Activated CD8-positive, alpha-beta memory T cell treated with anti-CD3 and anti-CD28 coated beads, Interleukin-2, amount 10 ng/mL, durations not matched to agents 7 days and 5 days (primary cell): ENCODE data around the gene AP1M1. TPM values are rescaled to one million over a fixed set of nuclear protein-coding genes. Genes with fewer than 3 reads are reported as not detected.

Experiments
- ATAC-seq: fragments of 150-1000 bp; cut with Tn5 transposase; one replicate; pipeline ENCODE4 v1.10.0; 2021; ENCODE audit warnings: moderate library complexity
- CTCF ChIA-PET: fragments of 350-600 bp; sonication (Branson Sonifier 250); formaldehyde crosslinking; loops from one replicate; lab custom pipeline; 2021; ENCODE audit warnings: antibody characterized with exemption; lab: Charles Lee
- DNase-seq: peaks from one replicate; pipeline ENCODE4 v3.0.0-alpha.2; 2020
- H3K27ac Mint-ChIP-seq: one replicate; pipeline ENCODE4 v1.8.0; 2021; ENCODE audit warnings: mild to moderate bottlenecking, mixed read lengths
- H3K27me3 Mint-ChIP-seq: one replicate; pipeline ENCODE4 v1.8.0; 2021; ENCODE audit warnings: mixed read lengths
- H3K36me3 Mint-ChIP-seq: one replicate; pipeline ENCODE4 v1.8.0; 2021; ENCODE audit warnings: mild to moderate bottlenecking, mixed read lengths
- H3K4me1 Mint-ChIP-seq: one replicate; pipeline ENCODE4 v1.8.0; 2021; ENCODE audit warnings: mixed read lengths
- H3K4me3 Mint-ChIP-seq: one replicate; pipeline ENCODE4 v1.8.0; 2021; ENCODE audit warnings: mild to moderate bottlenecking, moderate library complexity, mixed read lengths
- H3K9me3 Mint-ChIP-seq: one replicate; pipeline ENCODE4 v1.8.0; 2022; ENCODE audit warnings: low read depth, mixed read lengths
- total RNA-seq, 2 experiments: library from RNA; stranded (reverse); gene quantifications; one replicate each; pipeline ENCODE4 v1.2.3, GENCODE V29; 2021

AP1M1 gene
- total RNA-seq, 2 experiments from 2014 or later, result 144 to 154 TPM

- Mint-ChIP-seq H3K27ac (peak overlapping the region; percentile 48), H3K4me3 (no peak overlapping the region), H3K36me3 (peaks cover 49% of the 10 kb centered on the region), H3K4me1 (peaks cover 21% of the 10 kb centered on the region), H3K9me3 (no peaks in the 10 kb centered on the region), H3K27me3 (no peaks in the 10 kb centered on the region)
- DNase-seq (no peak), ATAC-seq (no peak)
- CTCF ChIA-PET, result interaction anchor here (1.3 kb wide), 1 partner anchor 12 kb away, joined by 3 read pairs; no protein-coding TSS in a partner anchor
Measured at GRCh38 chr19:16233836-16234551, 36.3 kb downstream of the AP1M1 start.

DNA sequence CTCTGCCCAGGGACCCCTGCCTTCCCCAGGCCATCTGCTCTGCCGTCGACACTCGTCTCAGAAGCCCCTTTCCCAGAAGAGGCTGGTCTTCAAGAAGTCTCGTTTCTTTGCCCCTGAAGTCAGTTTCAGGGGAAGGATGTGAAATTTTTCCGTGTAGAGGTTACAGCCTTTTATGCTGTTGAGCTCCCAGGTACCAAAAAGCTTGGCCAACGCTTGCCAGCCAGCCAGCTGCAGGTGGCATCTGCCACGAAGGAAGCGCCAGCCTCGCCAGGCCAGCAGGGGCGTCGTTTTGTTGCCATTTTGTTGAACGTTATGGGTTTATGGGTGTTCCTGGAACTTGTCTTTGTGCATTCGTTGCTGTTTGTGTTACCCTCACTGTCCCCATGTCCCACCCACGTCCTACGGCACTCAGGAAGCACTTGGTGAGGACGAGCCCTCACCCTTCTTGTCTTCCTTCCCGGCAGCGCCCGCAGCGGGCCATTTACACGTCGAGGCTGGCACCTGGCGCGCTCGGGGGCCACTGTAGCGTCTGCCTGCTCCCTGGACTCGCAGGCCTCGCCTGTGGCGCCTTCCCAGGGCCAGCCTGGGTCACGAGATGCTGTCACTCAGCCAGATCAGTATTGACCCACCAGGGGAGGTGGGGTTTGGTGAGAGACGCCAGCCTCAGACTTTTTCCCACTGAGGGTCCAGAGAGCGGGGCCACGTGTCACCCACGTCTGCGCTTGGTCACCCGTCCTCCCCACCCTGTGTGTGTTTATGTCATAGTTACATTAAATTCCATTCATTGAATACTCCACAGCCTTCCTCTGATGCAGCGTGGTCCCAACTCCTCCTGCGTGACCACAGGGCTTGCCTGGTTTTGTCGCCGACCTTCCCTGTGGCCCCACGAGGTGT, 37.1 kb downstream of the AP1M1 start:
- Mint-ChIP-seq H3K36me3 (peaks cover 45% of the 10 kb centered on the region), H3K27ac (no peak overlapping the region), H3K4me3 (no peak overlapping the region), H3K9me3 (no peaks in the 10 kb centered on the region), H3K4me1 (peaks cover 21% of the 10 kb centered on the region), H3K27me3 (no peaks in the 10 kb centered on the region)
- CTCF ChIA-PET, result interaction anchor here (1.3 kb wide), 1 partner anchor 152 kb away, joined by 5 read pairs; no protein-coding TSS in a partner anchor
- ATAC-seq (no peak), DNase-seq (no peak)

DNA sequence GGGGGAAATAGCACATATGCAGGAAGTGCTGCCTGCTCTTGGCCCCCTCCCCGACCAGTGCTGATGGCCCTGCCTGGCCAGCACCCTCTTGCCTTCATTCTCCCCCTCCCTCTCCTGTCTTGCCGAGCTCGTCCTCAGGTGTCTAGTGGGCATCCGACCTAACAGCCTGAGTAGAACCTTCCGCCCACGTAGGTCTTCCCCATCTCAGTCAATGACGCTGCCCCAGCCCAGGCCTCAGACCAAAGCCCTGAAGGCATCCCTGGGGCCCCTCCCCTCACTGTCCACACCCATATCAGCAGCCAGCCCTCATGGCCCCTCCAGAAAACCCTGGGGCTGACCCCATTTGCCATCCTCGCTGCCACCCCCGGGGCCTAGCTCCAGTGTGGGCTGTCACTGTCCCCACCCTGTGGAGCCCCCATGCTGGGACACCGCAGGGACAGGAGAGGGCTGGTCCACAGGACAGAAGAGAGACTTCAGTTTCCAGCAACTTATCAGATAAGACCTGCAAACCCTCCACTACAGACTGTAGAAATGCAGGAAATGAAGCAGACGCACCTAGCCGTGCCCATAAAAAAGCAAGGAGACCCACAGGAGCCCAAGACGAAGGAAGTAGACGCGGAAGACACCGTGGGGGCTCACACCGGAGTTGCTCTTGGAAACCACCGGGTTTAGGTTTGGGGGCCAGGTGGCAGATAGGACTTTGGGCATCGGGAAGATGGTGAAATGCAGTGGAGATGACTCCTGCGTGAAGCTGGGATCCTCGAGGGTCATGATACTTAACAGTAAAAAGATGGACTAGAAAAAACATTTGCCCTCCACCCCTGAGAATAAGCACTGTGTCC, 38.3 kb downstream of the AP1M1 start:
- no peak overlapping the region for H3K4me3 Mint-ChIP-seq
- H3K4me1 Mint-ChIP-seq, result peaks cover 21% of the 10 kb centered on the region
- H3K9me3 Mint-ChIP-seq, result no peaks in the 10 kb centered on the region
- no peaks in the 10 kb centered on the region for H3K27me3 Mint-ChIP-seq
- no peak for DNase-seq
- H3K27ac Mint-ChIP-seq, result no peak overlapping the region
- CTCF ChIA-PET, result interaction anchor here (1.3 kb wide), 1 partner anchor 150 kb away, joined by 5 read pairs; no protein-coding TSS in a partner anchor
- no peak for ATAC-seq
- H3K36me3 Mint-ChIP-seq, result peaks cover 41% of the 10 kb centered on the region

GRCh38 chr19:16244091-16244490, 46.4 kb downstream of the AP1M1 start:
- DNase-seq (no peak), ATAC-seq (no peak)
- Mint-ChIP-seq H3K9me3 (no peaks in the 10 kb centered on the region), H3K27ac (peak overlapping the region; percentile 55), H3K36me3 (peaks cover 1% of the 10 kb centered on the region), H3K4me3 (no peak overlapping the region), H3K4me1 (peaks cover 18% of the 10 kb centered on the region), H3K27me3 (peaks cover 20% of the 10 kb centered on the region)
- CTCF ChIA-PET, result interaction anchor here (1.1 to 2.9 kb wide), 5 partner anchors 132 to 203 kb away, joined by 3 to 12 read pairs (median 6); no protein-coding TSS in a partner anchor

- Mint-ChIP-seq H3K27ac (peak overlapping the region; percentile 0), H3K4me3 (no peak overlapping the region)
- ATAC-seq, result peak; percentile 94
Measured at GRCh38 chr19:16247353-16248182, 49.9 kb downstream of the AP1M1 start.

DNA sequence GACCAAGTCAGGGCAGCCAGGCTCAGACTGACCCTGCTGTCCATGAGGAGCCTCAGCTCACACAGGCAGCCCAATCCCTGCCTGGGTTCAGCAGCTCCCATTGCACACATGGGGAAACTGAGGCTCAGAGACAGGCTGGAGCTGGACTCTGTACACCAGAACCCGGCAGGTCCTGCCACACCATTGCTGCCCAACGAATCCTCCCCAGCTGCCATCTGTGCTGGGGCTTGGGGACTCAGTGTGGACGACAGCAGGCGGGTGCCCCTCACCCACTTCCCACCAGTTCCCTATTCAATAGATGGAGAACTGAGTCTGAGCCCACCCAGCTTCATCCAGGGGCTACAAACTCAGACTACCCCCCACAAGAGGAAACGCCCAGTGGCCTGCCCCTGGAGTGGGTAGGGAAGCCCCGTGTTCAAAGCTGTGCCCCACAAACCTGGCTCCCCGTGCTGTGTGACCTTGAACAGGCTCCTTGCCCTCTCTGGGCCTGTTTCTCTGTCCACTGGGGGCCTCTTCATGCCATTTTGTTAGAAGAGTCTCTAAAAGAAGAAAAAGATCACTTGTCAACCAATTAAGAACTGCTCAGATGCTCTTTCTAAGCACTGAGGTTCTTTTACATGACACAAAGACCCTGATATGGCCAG, 50.8 kb downstream of the AP1M1 start:
- H3K4me1 Mint-ChIP-seq, result peaks cover 18% of the 10 kb centered on the region
- no peak overlapping the region for H3K4me3 Mint-ChIP-seq
- no peaks in the 10 kb centered on the region for H3K9me3 Mint-ChIP-seq
- DNase-seq (no peak), ATAC-seq (no peak)
- H3K36me3 Mint-ChIP-seq, result no peaks in the 10 kb centered on the region
- H3K27me3 Mint-ChIP-seq, result peaks cover 20% of the 10 kb centered on the region
- CTCF ChIA-PET, result interaction anchor here (0.6 to 7.6 kb wide), 28 partner anchors 10 to 336 kb away, joined by 3 to 137 read pairs (median 4); partner anchors contain the start of gene KLF2
- H3K27ac Mint-ChIP-seq, result no peak overlapping the region

More at GRCh38 chr19:16247353-16248182, 49.9 kb downstream of the AP1M1 start:
- Mint-ChIP-seq H3K9me3 (no peaks in the 10 kb centered on the region), H3K36me3 (no peaks in the 10 kb centered on the region), H3K4me1 (peaks cover 20% of the 10 kb centered on the region), H3K27me3 (peaks cover 20% of the 10 kb centered on the region)
- CTCF ChIA-PET, result interaction anchor here (0.6 to 7.6 kb wide), 38 partner anchors 9 to 337 kb away, joined by 3 to 137 read pairs (median 4); partner anchors contain the start of gene KLF2
- peak; percentile 87 for DNase-seq

- Mint-ChIP-seq H3K36me3 (no peaks in the 10 kb centered on the region), H3K9me3 (peaks cover under 1% of the 10 kb centered on the region), H3K27me3 (peaks cover 18% of the 10 kb centered on the region), H3K27ac (no peak overlapping the region), H3K4me1 (peaks cover 10% of the 10 kb centered on the region), H3K4me3 (no peak overlapping the region)
- ATAC-seq, result no peak
- CTCF ChIA-PET, result interaction anchor here (5.5 to 7.6 kb wide), 2 partner anchors 132 to 138 kb away, joined by 82 to 137 read pairs; no protein-coding TSS in a partner anchor
- no peak for DNase-seq
Measured at GRCh38 chr19:16249826-16250404, 52.2 kb downstream of the AP1M1 start.

- CTCF ChIA-PET, result no interaction called here
- Mint-ChIP-seq H3K9me3 (peaks cover 3% of the 10 kb centered on the region), H3K27me3 (peaks cover 10% of the 10 kb centered on the region), H3K4me3 (no peak overlapping the region), H3K36me3 (no peaks in the 10 kb centered on the region), H3K27ac (no peak overlapping the region), H3K4me1 (peaks cover 15% of the 10 kb centered on the region)
- ATAC-seq (no peak), DNase-seq (no peak)
Measured at GRCh38 chr19:16252459-16253205, 54.9 kb downstream of the AP1M1 start.

DNA sequence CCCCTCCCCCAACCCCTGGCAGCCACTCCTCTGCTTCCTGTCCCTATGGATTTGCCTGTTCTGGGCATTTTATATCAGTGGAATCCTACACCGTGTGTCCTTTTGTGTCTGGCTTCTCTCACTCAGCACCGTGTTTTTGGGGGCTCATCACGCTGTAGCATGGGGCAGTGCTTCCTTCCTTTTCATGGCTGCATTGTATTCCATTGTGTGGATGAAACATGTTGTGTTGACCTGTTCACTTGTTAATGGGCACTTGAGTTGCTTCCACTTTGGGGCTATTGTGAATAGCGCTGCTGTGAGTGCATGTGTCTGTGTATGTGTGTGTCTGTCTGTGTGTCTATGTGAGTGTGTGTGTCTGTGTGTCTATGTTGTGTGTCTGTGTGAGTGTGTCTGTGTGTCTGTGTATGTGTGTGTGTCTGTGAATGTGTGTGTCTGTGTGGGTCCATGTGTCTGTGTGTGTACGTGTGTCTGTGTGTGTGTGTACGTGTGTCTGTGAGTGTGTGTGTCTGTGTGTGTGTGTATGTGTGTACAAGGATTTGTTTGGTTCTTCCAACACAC, 57.2 kb downstream of the AP1M1 start:
- CTCF ChIA-PET, result interaction anchor here (1.1 to 1.4 kb wide), 2 partner anchors 122 to 128 kb away, joined by 4 to 5 read pairs; no protein-coding TSS in a partner anchor
- Mint-ChIP-seq H3K4me1 (peaks cover 22% of the 10 kb centered on the region), H3K36me3 (peaks cover 1% of the 10 kb centered on the region), H3K27me3 (peaks cover 10% of the 10 kb centered on the region), H3K9me3 (peaks cover 3% of the 10 kb centered on the region), H3K27ac (no peak overlapping the region), H3K4me3 (no peak overlapping the region)
- DNase-seq (no peak), ATAC-seq (no peak)

- Mint-ChIP-seq H3K4me3 (no peak overlapping the region), H3K4me1 (peaks cover 44% of the 10 kb centered on the region)
Measured at GRCh38 chr19:16257509-16258002, 59.8 kb downstream of the AP1M1 start.

More at GRCh38 chr19:16257509-16258002, 59.8 kb downstream of the AP1M1 start:
- Mint-ChIP-seq H3K27ac (no peak overlapping the region), H3K36me3 (peaks cover 1% of the 10 kb centered on the region), H3K27me3 (peaks cover 10% of the 10 kb centered on the region), H3K9me3 (peaks cover 3% of the 10 kb centered on the region)
- CTCF ChIA-PET, result interaction anchor here (0.8 to 2.8 kb wide), 5 partner anchors 9 to 129 kb away, joined by 3 to 10 read pairs (median 5); no protein-coding TSS in a partner anchor
- DNase-seq (no peak), ATAC-seq (no peak)
